Measurements from ENCODE around the gene RAMP2. TPM values are rescaled to one million over a fixed set of nuclear protein-coding genes. Genes with fewer than 3 reads are reported as not detected.

RAMP2 gene
- total RNA-seq, 2 experiments from 2014 or later = not detected

DNA sequence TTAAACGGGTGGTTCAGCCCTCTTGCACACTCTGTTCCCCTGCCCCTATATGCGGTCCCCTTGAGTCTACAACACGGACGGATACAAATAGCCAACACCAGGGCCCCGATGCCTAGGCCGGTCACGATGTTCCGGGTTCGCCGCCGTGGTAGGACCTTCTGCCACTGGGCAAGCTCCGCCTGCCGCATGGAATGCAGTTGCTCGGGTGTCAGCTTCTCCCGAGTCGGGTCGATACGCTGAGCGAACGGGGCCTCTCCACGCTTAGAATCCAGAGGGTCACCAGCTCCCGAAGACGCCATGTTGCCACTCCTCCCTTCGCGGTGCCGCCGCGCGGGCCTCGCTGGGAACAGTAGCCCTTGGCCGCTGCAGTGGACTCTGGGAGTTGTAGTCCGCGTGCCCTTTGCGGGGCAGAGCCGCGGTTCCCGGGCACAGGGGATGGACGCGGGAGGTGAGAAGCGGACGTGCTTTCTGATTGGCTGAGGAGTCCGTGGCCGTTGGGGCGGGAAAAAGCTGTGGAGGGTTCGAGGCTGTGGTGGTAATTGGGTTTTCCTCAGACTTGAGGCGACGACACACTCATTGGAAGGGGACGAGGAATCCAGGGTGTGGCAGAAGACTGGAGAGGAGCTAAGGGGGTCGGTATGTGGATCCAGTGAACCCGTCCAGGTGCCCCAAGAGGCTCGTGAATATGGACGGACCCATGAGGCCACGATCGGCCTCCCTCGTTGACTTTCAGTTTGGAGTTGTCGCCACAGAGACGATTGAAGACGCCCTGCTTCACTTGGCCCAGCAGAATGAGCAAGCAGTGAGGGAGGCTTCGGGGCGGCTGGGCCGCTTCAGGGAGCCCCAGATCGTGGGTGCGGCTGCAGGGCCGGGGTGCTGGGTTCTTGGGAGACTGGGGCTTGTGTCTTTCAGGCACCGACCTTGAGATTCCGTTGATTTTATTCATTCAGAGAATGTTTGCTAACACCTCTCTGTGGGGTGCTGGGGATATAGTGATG, 37.7 kb downstream of the RAMP2 start, which contains the start of the genes CNTD1 and COA3:
TSS of gene CNTD1 (plus strand) at position 479 of the 998 bp plus-strand sequence. CDS start at position 686, 207 bp downstream.
TSS of gene COA3 (minus strand) at position 322 of the 998 bp plus-strand sequence. CDS start at position 299, 23 bp downstream.
- CTCF ChIA-PET (ENCODE audit: unreplicated experiment) = interaction anchor here (0.6 kb wide), 1 partner anchor 59 kb away, joined by 3 read pairs; no protein-coding TSS in a partner anchor
- intact Hi-C loops (cut with micrococcal nuclease; ENCODE audit: unreplicated experiment) = no loop called here
- BruUV-seq (replicated peaks) = no TSS peak
- H4K20me1 ChIP-seq (ENCODE audit: insufficient read depth, low read length) = no peaks in the 10 kb centered on the region
- H3K4me1 ChIP-seq (ENCODE audit: insufficient read depth, low read length, poor library complexity, severe bottlenecking) = no peaks in the 10 kb centered on the region
- DNase-seq (ENCODE audit: low spot score) = peak; percentile 72
- TF ChIP-seq EZH2phosphoT487 (IDR thresholded peaks at IDR 0.05; ENCODE audit: borderline replicate concordance, low read depth, low read length) = no peak
- TF ChIP-seq, protein P1, sequence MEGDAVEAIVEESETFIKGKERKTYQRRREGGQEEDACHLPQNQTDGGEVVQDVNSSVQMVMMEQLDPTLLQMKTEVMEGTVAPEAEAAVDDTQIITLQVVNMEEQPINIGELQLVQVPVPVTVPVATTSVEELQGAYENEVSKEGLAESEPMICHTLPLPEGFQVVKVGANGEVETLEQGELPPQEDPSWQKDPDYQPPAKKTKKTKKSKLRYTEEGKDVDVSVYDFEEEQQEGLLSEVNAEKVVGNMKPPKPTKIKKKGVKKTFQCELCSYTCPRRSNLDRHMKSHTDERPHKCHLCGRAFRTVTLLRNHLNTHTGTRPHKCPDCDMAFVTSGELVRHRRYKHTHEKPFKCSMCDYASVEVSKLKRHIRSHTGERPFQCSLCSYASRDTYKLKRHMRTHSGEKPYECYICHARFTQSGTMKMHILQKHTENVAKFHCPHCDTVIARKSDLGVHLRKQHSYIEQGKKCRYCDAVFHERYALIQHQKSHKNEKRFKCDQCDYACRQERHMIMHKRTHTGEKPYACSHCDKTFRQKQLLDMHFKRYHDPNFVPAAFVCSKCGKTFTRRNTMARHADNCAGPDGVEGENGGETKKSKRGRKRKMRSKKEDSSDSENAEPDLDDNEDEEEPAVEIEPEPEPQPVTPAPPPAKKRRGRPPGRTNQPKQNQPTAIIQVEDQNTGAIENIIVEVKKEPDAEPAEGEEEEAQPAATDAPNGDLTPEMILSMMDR (conservative IDR thresholded peaks at IDR 0.05; ENCODE audit: low read length) = no peak
- no peaks in the 10 kb centered on the region for H3K36me3 ChIP-seq (ENCODE audit: insufficient read depth, low read length)
- H2AFZ ChIP-seq (ENCODE audit: low read length) = peak within 1 kb of the TSS; percentile 64; the same call in 1 of the 2 replicates
- no peaks in the 10 kb centered on the region for H3K79me2 ChIP-seq (ENCODE audit: insufficient read depth, low read depth, low read length)
- H3K4me3 ChIP-seq (ENCODE audit: low read depth, low read length, poor library complexity, severe bottlenecking) = peak within 1 kb of the TSS; percentile 76
- H3K9me3 ChIP-seq (ENCODE audit: low read length) = no peaks in the 10 kb centered on the region
- H3K9me2 ChIP-seq (ENCODE audit: insufficient read depth, low read length) = no peaks in the 10 kb centered on the region
- no peak within 1 kb of the TSS for H3K27ac ChIP-seq (ENCODE audit: low read depth, low read length, poor library complexity, severe bottlenecking)
- peak within 1 kb of the TSS; percentile 67 for H3K4me2 ChIP-seq (ENCODE audit: low read length)
- POLR2A ChIA-PET = interaction anchor here (1.1 kb wide), 1 partner anchor 23 kb away, joined by 3 read pairs; no protein-coding TSS in a partner anchor

DNA sequence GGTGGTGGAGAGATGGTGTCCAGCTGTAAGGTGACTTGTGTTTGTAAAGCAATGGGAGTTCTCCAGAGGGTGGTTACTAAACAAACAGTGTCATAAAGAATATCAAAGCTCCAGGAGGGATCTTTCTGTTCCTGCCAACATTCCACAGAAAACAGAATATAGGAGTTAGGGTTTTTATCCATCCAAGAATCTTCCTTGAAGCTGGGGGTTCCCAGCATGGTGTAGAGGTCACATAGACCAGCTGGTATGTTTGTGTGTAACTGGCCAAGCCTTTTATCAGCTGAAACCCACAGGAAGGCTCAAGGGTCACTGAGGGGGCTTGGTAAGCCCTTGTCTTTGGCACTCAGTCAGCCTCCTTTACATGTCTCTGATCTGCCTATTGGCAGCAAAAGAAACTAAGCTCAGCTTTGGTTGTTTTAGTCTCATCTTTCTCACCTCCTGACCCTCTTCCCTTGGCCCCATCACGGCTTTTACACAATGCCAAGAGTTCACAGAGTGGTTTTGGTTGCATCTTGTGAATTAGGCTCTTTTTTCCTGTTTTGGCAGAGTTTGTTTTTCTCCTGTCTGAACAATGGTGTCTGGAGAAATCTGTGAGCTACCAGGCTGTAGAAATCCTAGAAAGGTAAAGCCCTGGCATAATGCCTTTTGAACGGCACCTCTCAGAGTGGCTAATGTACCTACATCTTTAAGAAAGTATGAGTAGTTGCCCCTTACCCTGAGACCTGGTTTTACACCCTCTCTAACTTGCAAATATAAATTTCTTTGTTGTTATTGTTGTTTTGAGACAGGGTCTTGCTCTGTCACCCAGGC, 42.3 kb downstream of the RAMP2 start:
- Histone ChIP-seq H3K27ac (ENCODE audit: low read depth, low read length, poor library complexity, severe bottlenecking) (no peak overlapping the region), H3K36me3 (ENCODE audit: insufficient read depth, low read length) (no peaks in the 10 kb centered on the region), H4K20me1 (ENCODE audit: insufficient read depth, low read length) (no peaks in the 10 kb centered on the region), H3K4me1 (ENCODE audit: insufficient read depth, low read length, poor library complexity, severe bottlenecking) (no peaks in the 10 kb centered on the region), H3K9me3 (ENCODE audit: low read length) (no peaks in the 10 kb centered on the region), H3K4me3 (ENCODE audit: low read depth, low read length, poor library complexity, severe bottlenecking) (no peak overlapping the region), H2AFZ (ENCODE audit: low read length) (no peak overlapping the region), H3K9me2 (ENCODE audit: insufficient read depth, low read length) (no peaks in the 10 kb centered on the region), H3K4me2 (ENCODE audit: low read length) (no peak overlapping the region), H3K79me2 (ENCODE audit: insufficient read depth, low read depth, low read length) (no peaks in the 10 kb centered on the region)
- no TSS peak for BruUV-seq (replicated peaks)
- intact Hi-C loops (cut with micrococcal nuclease; ENCODE audit: unreplicated experiment) = no loop called here
- DNase-seq (ENCODE audit: low spot score) = no peak
- TF ChIP-seq, protein P1 (conservative IDR thresholded peaks at IDR 0.05; ENCODE audit: low read length) = no peak
- TF ChIP-seq EZH2phosphoT487 (IDR thresholded peaks at IDR 0.05; ENCODE audit: borderline replicate concordance, low read depth, low read length) = no peak
- CTCF ChIA-PET (ENCODE audit: unreplicated experiment) = interaction anchor here (0.6 kb wide), 1 partner anchor 13 kb away, joined by 3 read pairs; no protein-coding TSS in a partner anchor
- POLR2A ChIA-PET = no interaction called here

Measured in OCI-LY7 (cell line).